ENCODE data around the gene KRT79. TPM values are rescaled to one million over a fixed set of nuclear protein-coding genes. Genes with fewer than 3 reads are reported as not detected.
A peak's percentile ranks its signal among the peaks of the same experiment; 100 is the strongest.
"Not testable (repeated sequence)": the region's sequence is repeated elsewhere in the genome, so short reads cannot be mapped to it uniquely, and the experiment has no call there.

Gene KRT79
- not detected in 2 replicates for total RNA-seq

GRCh38 chr12:52833922-52834726 is at the start of gene KRT79:
Gene KRT79 (minus strand): TSS chr12:52834311. CDS start chr12:52834260, 51 bp downstream.
- DNase-seq (ENCODE audit: low spot score): no peak
- H3K9me3 Mint-ChIP-seq: no peaks in the 10 kb centered on the region
- H3K4me1 Mint-ChIP-seq (ENCODE audit: low read depth): peaks cover 27% of the 10 kb centered on the region
- H3K36me3 Mint-ChIP-seq (ENCODE audit: low read depth): no peaks in the 10 kb centered on the region
- intact Hi-C loops (cut with micrococcal nuclease): no loop called here
- no peak within 1 kb of the TSS for H3K27ac Mint-ChIP-seq
- H3K27me3 Mint-ChIP-seq (ENCODE audit: low read depth): peaks cover 3% of the 10 kb centered on the region
- H3K4me3 Mint-ChIP-seq (ENCODE audit: low read depth): no peak within 1 kb of the TSS

GRCh38 chr12:52880499-52880898 is 46.4 kb upstream of the KRT79 start:
- H3K27me3 Mint-ChIP-seq (ENCODE audit: low read depth); H3K4me3 Mint-ChIP-seq (ENCODE audit: low read depth); intact Hi-C loops (cut with micrococcal nuclease); H3K36me3 Mint-ChIP-seq (ENCODE audit: low read depth); H3K4me1 Mint-ChIP-seq (ENCODE audit: low read depth); H3K27ac Mint-ChIP-seq; H3K9me3 Mint-ChIP-seq; DNase-seq (ENCODE audit: low spot score): not testable (repeated sequence)

GRCh38 chr12:52879394-52880351 is 45.6 kb upstream of the KRT79 start:
- intact Hi-C loops (cut with micrococcal nuclease): loop anchor here (1.0 to 2.0 kb wide), 3 partner anchors 296 to 723 kb away; no protein-coding TSS in a partner anchor
- Mint-ChIP-seq H3K4me3 (ENCODE audit: low read depth) (peak overlapping the region; percentile 65), H3K36me3 (ENCODE audit: low read depth) (no peaks in the 10 kb centered on the region), H3K27ac (no peak overlapping the region), H3K4me1 (ENCODE audit: low read depth) (peaks cover 7% of the 10 kb centered on the region), H3K9me3 (no peaks in the 10 kb centered on the region), H3K27me3 (ENCODE audit: low read depth) (peaks cover 8% of the 10 kb centered on the region)
- DNase-seq (ENCODE audit: low spot score): peak; percentile 72

GRCh38 chr12:52878507-52879393 is 44.6 kb upstream of the KRT79 start:
- Mint-ChIP-seq H3K27ac (no peak overlapping the region), H3K36me3 (ENCODE audit: low read depth) (no peaks in the 10 kb centered on the region), H3K9me3 (no peaks in the 10 kb centered on the region), H3K4me3 (ENCODE audit: low read depth) (no peak overlapping the region), H3K4me1 (ENCODE audit: low read depth) (peaks cover 12% of the 10 kb centered on the region), H3K27me3 (ENCODE audit: low read depth) (peaks cover 8% of the 10 kb centered on the region)
- DNase-seq (ENCODE audit: low spot score): no peak
- intact Hi-C loops (cut with micrococcal nuclease): loop anchor here (1.0 to 2.0 kb wide), 3 partner anchors 295 to 722 kb away; no protein-coding TSS in a partner anchor

GRCh38 chr12:52877242-52877641 is 43.1 kb upstream of the KRT79 start:
- DNase-seq (ENCODE audit: low spot score): no peak
- Mint-ChIP-seq H3K4me3 (ENCODE audit: low read depth) (no peak overlapping the region), H3K4me1 (ENCODE audit: low read depth) (peaks cover 18% of the 10 kb centered on the region), H3K36me3 (ENCODE audit: low read depth) (no peaks in the 10 kb centered on the region), H3K27ac (no peak overlapping the region), H3K9me3 (no peaks in the 10 kb centered on the region), H3K27me3 (ENCODE audit: low read depth) (peaks cover 15% of the 10 kb centered on the region)
- intact Hi-C loops (cut with micrococcal nuclease): no loop called here

- Mint-ChIP-seq H3K4me1 (ENCODE audit: low read depth) (peaks cover 18% of the 10 kb centered on the region), H3K9me3 (no peaks in the 10 kb centered on the region), H3K27ac (no peak overlapping the region), H3K27me3 (ENCODE audit: low read depth) (peaks cover 13% of the 10 kb centered on the region), H3K4me3 (ENCODE audit: low read depth) (no peak overlapping the region), H3K36me3 (ENCODE audit: low read depth) (no peaks in the 10 kb centered on the region)
- DNase-seq (ENCODE audit: low spot score): no peak
- intact Hi-C loops (cut with micrococcal nuclease): no loop called here
Observed at GRCh38 chr12:52876372-52876771, 42.3 kb upstream of the KRT79 start.

GRCh38 chr12:52874573-52875435 is 40.7 kb upstream of the KRT79 start:
- Mint-ChIP-seq H3K9me3 (no peaks in the 10 kb centered on the region), H3K4me3 (ENCODE audit: low read depth) (peak overlapping the region; percentile 67), H3K4me1 (ENCODE audit: low read depth) (peaks cover 15% of the 10 kb centered on the region), H3K27me3 (ENCODE audit: low read depth) (peaks cover 7% of the 10 kb centered on the region), H3K27ac (peak overlapping the region; percentile 67), H3K36me3 (ENCODE audit: low read depth) (no peaks in the 10 kb centered on the region)
- DNase-seq (ENCODE audit: low spot score): no peak
- intact Hi-C loops (cut with micrococcal nuclease): no loop called here

GRCh38 chr12:52873832-52874572 is 39.9 kb upstream of the KRT79 start:
- Mint-ChIP-seq H3K4me1 (ENCODE audit: low read depth) (peaks cover 13% of the 10 kb centered on the region), H3K4me3 (ENCODE audit: low read depth) (peak overlapping the region; percentile 69), H3K27me3 (ENCODE audit: low read depth) (peaks cover 7% of the 10 kb centered on the region), H3K27ac (peak overlapping the region; percentile 67), H3K9me3 (no peaks in the 10 kb centered on the region), H3K36me3 (ENCODE audit: low read depth) (no peaks in the 10 kb centered on the region)
- intact Hi-C loops (cut with micrococcal nuclease): no loop called here
- peak; percentile 52 for DNase-seq (ENCODE audit: low spot score)

GRCh38 chr12:52873513-52873831 is 39.4 kb upstream of the KRT79 start:
- H3K27me3 Mint-ChIP-seq (ENCODE audit: low read depth): peaks cover 7% of the 10 kb centered on the region
- H3K36me3 Mint-ChIP-seq (ENCODE audit: low read depth): no peaks in the 10 kb centered on the region
- peaks cover 13% of the 10 kb centered on the region for H3K4me1 Mint-ChIP-seq (ENCODE audit: low read depth)
- H3K4me3 Mint-ChIP-seq (ENCODE audit: low read depth): peak overlapping the region; percentile 69
- H3K27ac Mint-ChIP-seq: peak overlapping the region; percentile 48
- no peak for DNase-seq (ENCODE audit: low spot score)
- no peaks in the 10 kb centered on the region for H3K9me3 Mint-ChIP-seq
- intact Hi-C loops (cut with micrococcal nuclease): no loop called here

GRCh38 chr12:52872644-52873389 is 38.7 kb upstream of the KRT79 start:
- H3K4me3 Mint-ChIP-seq (ENCODE audit: low read depth): peak overlapping the region; percentile 69
- H3K9me3 Mint-ChIP-seq: no peaks in the 10 kb centered on the region
- H3K4me1 Mint-ChIP-seq (ENCODE audit: low read depth): peaks cover 14% of the 10 kb centered on the region
- DNase-seq (ENCODE audit: low spot score): no peak
- H3K27me3 Mint-ChIP-seq (ENCODE audit: low read depth): peaks cover 7% of the 10 kb centered on the region
- no peak overlapping the region for H3K27ac Mint-ChIP-seq
- H3K36me3 Mint-ChIP-seq (ENCODE audit: low read depth): no peaks in the 10 kb centered on the region
- intact Hi-C loops (cut with micrococcal nuclease): no loop called here

All from activated T-helper 2 cell treated with anti-CD3 and anti-CD28 coated beads, Interferon-gamma antibody, Interleukin-2, Interleukin-4, amounts not matched to agents 10 μg/mL and 5 μg/mL and 100 μg/mL, durations not matched to agents 14 hours and 24 hours and 36 hours (primary cell).